Mesenchymal stem cell (in vitro differentiated cells and primary cell): ENCODE data around the gene CSTPP1.

Source experiments
- DNase-seq: peaks from one replicate; pipeline ENCODE4 v3.0.0-alpha.2; 2013
- H2AFZ ChIP-seq: one replicate; pipeline ENCODE4 v1.6.1; 2013; ENCODE audit warnings: low read depth, mild to moderate bottlenecking, control low read depth, inconsistent platforms, low read length, moderate library complexity
- H2AK5ac ChIP-seq: 2 replicates; pipeline ENCODE4 v1.6.1; 2013; ENCODE audit warnings: low read length, moderate library complexity, mild to moderate bottlenecking, inconsistent platforms; ENCODE audit not compliant: severe bottlenecking
- H2BK120ac ChIP-seq: one replicate; pipeline ENCODE4 v1.6.1; 2013; ENCODE audit warnings: low read depth, mild to moderate bottlenecking, inconsistent platforms, low read length, moderate library complexity
- H2BK12ac ChIP-seq, 2 experiments: one replicate each; pipeline ENCODE4 v1.6.1; 2013; ENCODE audit warnings: inconsistent platforms in 2 of 2, low read length in 2 of 2, mild to moderate bottlenecking in 2 of 2, moderate library complexity in 2 of 2, control low read depth in 1 of 2
- H2BK15ac ChIP-seq: one replicate; pipeline ENCODE4 v1.6.1; 2013; ENCODE audit warnings: mild to moderate bottlenecking, low read depth, inconsistent platforms; ENCODE audit not compliant: poor library complexity, severe bottlenecking
- H2BK5ac ChIP-seq: 2 replicates; pipeline ENCODE4 v1.6.1; 2013; ENCODE audit warnings: low read depth, mild to moderate bottlenecking, low read length, control low read depth, inconsistent platforms; ENCODE audit not compliant: poor library complexity, severe bottlenecking
- H3K14ac ChIP-seq, 2 experiments: one replicate each; pipeline ENCODE4 v1.6.1; 2013; ENCODE audit warnings: inconsistent platforms in 2 of 2, low read length in 2 of 2, control low read depth in 1 of 2, mild to moderate bottlenecking in 1 of 2, moderate library complexity in 1 of 2
- H3K18ac ChIP-seq, 2 experiments: one replicate each; pipeline ENCODE4 v1.6.1; 2013; ENCODE audit warnings: inconsistent platforms in 2 of 2, low read length in 2 of 2, control low read depth in 1 of 2, low read depth in 1 of 2, mild to moderate bottlenecking in 1 of 2
- H3K23ac ChIP-seq, 2 experiments: one replicate each; pipeline ENCODE4 v1.6.1; 2013; ENCODE audit warnings: inconsistent platforms in 2 of 2, low read length in 2 of 2, mild to moderate bottlenecking in 2 of 2, moderate library complexity in 2 of 2, control low read depth in 1 of 2
- H3K27ac ChIP-seq: 2 replicates; pipeline ENCODE4 v1.5.1; 2013; ENCODE audit warnings: mild to moderate bottlenecking, moderate library complexity, low read length, control low read depth, inconsistent platforms; ENCODE audit not compliant: poor library complexity, severe bottlenecking
- H3K27me3 ChIP-seq, 2 experiments: 2 replicates each; pipeline versions ENCODE4 v1.6.1 to v1.7.0; 2013; ENCODE audit warnings: low read length in 2 of 2, mild to moderate bottlenecking in 2 of 2, moderate library complexity in 2 of 2, control low read depth in 1 of 2, inconsistent platforms in 1 of 2; ENCODE audit not compliant: control insufficient read depth in 1 of 2, insufficient read depth in 1 of 2
- H3K36me3 ChIP-seq, 2 experiments: 2 replicates each; pipeline versions ENCODE4 v1.6.1 to v1.7.0; 2013; ENCODE audit warnings: low read length in 2 of 2, control low read depth in 1 of 2, inconsistent platforms in 1 of 2, low read depth in 1 of 2, mild to moderate bottlenecking in 1 of 2; ENCODE audit not compliant: insufficient read depth in 2 of 2, control insufficient read depth in 1 of 2
- H3K4ac ChIP-seq, 2 experiments: one replicate each; pipeline ENCODE4 v1.6.1; 2013; ENCODE audit warnings: inconsistent platforms in 2 of 2, low read length in 2 of 2, mild to moderate bottlenecking in 2 of 2, moderate library complexity in 2 of 2, control low read depth in 1 of 2, low read depth in 1 of 2
- H3K4me1 ChIP-seq: 2 replicates; pipeline ENCODE4 v1.6.1; 2013; ENCODE audit warnings: low read depth, low read length, control low read depth; ENCODE audit not compliant: control insufficient read depth, insufficient read depth
- H3K4me2 ChIP-seq: 2 replicates; pipeline ENCODE4 v1.6.1; 2013; ENCODE audit warnings: low read length, mild to moderate bottlenecking, inconsistent platforms; ENCODE audit not compliant: poor library complexity, severe bottlenecking
- H3K4me3 ChIP-seq, 2 experiments: 2 replicates each; pipeline versions ENCODE4 v1.5.1 to v1.7.0; 2013; ENCODE audit warnings: low read length in 2 of 2, mild to moderate bottlenecking in 2 of 2, control low read depth in 1 of 2, low read depth in 1 of 2; ENCODE audit not compliant: insufficient read depth in 1 of 2
- H3K79me1 ChIP-seq: replicated peaks from 2 replicates; pipeline ENCODE4 v1.6.1; 2013; ENCODE audit warnings: mild to moderate bottlenecking, control low read depth, low read length, inconsistent platforms; ENCODE audit not compliant: poor library complexity, severe bottlenecking
- H3K9ac ChIP-seq: 2 replicates; pipeline ENCODE4 v1.7.0; 2013; ENCODE audit warnings: mild to moderate bottlenecking, low read length, moderate library complexity
- H3K9me3 ChIP-seq: 2 replicates; pipeline ENCODE4 v1.7.0; 2013; ENCODE audit warnings: mild to moderate bottlenecking, low read length; ENCODE audit not compliant: control insufficient read depth
- H4K8ac ChIP-seq: one replicate; pipeline ENCODE4 v1.6.1; 2013; ENCODE audit warnings: inconsistent platforms, mild to moderate bottlenecking, low read length, moderate library complexity
- H4K91ac ChIP-seq: one replicate; pipeline ENCODE4 v1.6.1; 2013; ENCODE audit warnings: mild to moderate bottlenecking, low read length, inconsistent platforms
- WGBS: methylation state at CpG from one replicate; pipeline ENCODE4 v1.1.7; 2013; ENCODE audit warnings: mixed read lengths; 5-methylcytosine and 5-hydroxymethylcytosine counted together

CSTPP1 gene

GRCh38 chr11:47028195-47029093 lies 91.9 kb downstream of the CSTPP1 start:
- Histone ChIP-seq H3K79me1 (peaks cover 7% of the 10 kb centered on the region), H3K4me2 (no peak overlapping the region), H3K4ac (no peak overlapping the region), H3K27me3 (no peaks in the 10 kb centered on the region), H2BK12ac (no peak overlapping the region), H2AK5ac (no peak overlapping the region), H3K9ac (peak overlapping the region; percentile 31), H3K36me3 (no peaks in the 10 kb centered on the region), H4K8ac (no peak overlapping the region), H3K4me1 (peaks cover 3% of the 10 kb centered on the region), H2BK15ac (no peak overlapping the region), H3K27ac (no peak overlapping the region), H2AFZ (no peak overlapping the region), H2BK120ac (no peak overlapping the region), H3K23ac (no peak overlapping the region), H2BK5ac (no peak overlapping the region), H4K91ac (no peak overlapping the region), H3K18ac (peak overlapping the region in 1 of 2 experiments; percentile 6), H3K4me3 (no peak overlapping the region), H3K9me3 (no peaks in the 10 kb centered on the region), H3K14ac (no peak overlapping the region)
- DNase-seq: no peak
- WGBS: 97% methylated on average over 7 of the region's 9 CpGs

- DNase-seq: no peak
- H3K4me2 ChIP-seq: no peak overlapping the region
- no peak overlapping the region for H3K4me3 ChIP-seq
- WGBS: 77% methylated on average over 2 of the region's 2 CpGs
- H3K27ac ChIP-seq: no peak overlapping the region
- H2BK120ac ChIP-seq: no peak overlapping the region
- H2AK5ac ChIP-seq: no peak overlapping the region
- H3K23ac ChIP-seq: no peak overlapping the region
- no peaks in the 10 kb centered on the region for H3K9me3 ChIP-seq
- H4K8ac ChIP-seq: no peak overlapping the region
- no peak overlapping the region for H3K14ac ChIP-seq
- H3K9ac ChIP-seq: no peak overlapping the region
- no peak overlapping the region for H2BK5ac ChIP-seq
- no peak overlapping the region for H3K4ac ChIP-seq
- H3K18ac ChIP-seq: peak overlapping the region in 1 of 2 experiments; percentile 17
- no peak overlapping the region for H2BK15ac ChIP-seq
- H2BK12ac ChIP-seq: no peak overlapping the region
- H2AFZ ChIP-seq: no peak overlapping the region
- H4K91ac ChIP-seq: no peak overlapping the region
- H3K27me3 ChIP-seq: no peaks in the 10 kb centered on the region
- peaks cover 3% of the 10 kb centered on the region for H3K4me1 ChIP-seq
- H3K79me1 ChIP-seq: peaks cover 9% of the 10 kb centered on the region
- no peaks in the 10 kb centered on the region for H3K36me3 ChIP-seq
Measured at GRCh38 chr11:47033439-47033838, 96.9 kb downstream of the CSTPP1 start.

GRCh38 chr11:47034091-47034490 lies 97.5 kb downstream of the CSTPP1 start:
- Histone ChIP-seq H3K4me2 (no peak overlapping the region), H3K4me1 (peaks cover 3% of the 10 kb centered on the region), H3K79me1 (peaks cover 9% of the 10 kb centered on the region), H3K9me3 (no peaks in the 10 kb centered on the region), H3K27ac (no peak overlapping the region), H3K36me3 (no peaks in the 10 kb centered on the region), H2AFZ (no peak overlapping the region), H3K27me3 (no peaks in the 10 kb centered on the region), H2BK12ac (no peak overlapping the region), H4K91ac (no peak overlapping the region), H2BK120ac (no peak overlapping the region), H2BK5ac (no peak overlapping the region), H3K4ac (no peak overlapping the region), H3K9ac (no peak overlapping the region), H2AK5ac (no peak overlapping the region), H2BK15ac (no peak overlapping the region), H3K18ac (no peak overlapping the region), H4K8ac (no peak overlapping the region), H3K23ac (no peak overlapping the region), H3K4me3 (no peak overlapping the region), H3K14ac (no peak overlapping the region)
- DNase-seq: no peak

DNA sequence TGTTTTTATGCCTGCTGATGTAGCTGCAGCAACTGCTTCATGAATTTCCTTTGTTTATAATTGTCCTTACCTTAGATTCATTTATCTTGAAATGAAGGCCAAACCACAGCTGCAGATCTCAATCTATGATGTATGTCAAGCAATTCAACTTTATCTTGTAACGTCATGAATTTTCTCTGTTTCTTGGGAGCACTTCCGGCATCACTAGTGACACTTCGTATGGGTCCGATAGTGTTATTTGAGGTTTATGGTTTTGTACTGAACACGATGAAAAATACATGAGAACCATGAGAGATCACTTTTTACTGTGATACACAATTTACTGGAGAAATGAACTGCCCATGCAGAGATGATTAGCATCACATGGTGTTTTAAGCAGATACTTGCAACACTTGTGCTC lies 98.5 kb downstream of the CSTPP1 start:
- H4K8ac ChIP-seq: no peak overlapping the region
- no peak overlapping the region for H3K4ac ChIP-seq
- H2AK5ac ChIP-seq: no peak overlapping the region
- H3K79me1 ChIP-seq: peaks cover 9% of the 10 kb centered on the region
- H4K91ac ChIP-seq: no peak overlapping the region
- H3K18ac ChIP-seq: no peak overlapping the region
- H3K27ac ChIP-seq: no peak overlapping the region
- 77% methylated on average over 5 of the region's 5 CpGs for WGBS
- no peak overlapping the region for H2BK12ac ChIP-seq
- H2BK5ac ChIP-seq: no peak overlapping the region
- peaks cover 3% of the 10 kb centered on the region for H3K4me1 ChIP-seq
- H2BK120ac ChIP-seq: no peak overlapping the region
- H3K23ac ChIP-seq: no peak overlapping the region
- no peak overlapping the region for H3K4me2 ChIP-seq
- H3K9ac ChIP-seq: no peak overlapping the region
- H3K14ac ChIP-seq: no peak overlapping the region
- H3K36me3 ChIP-seq: no peaks in the 10 kb centered on the region
- no peak overlapping the region for H2AFZ ChIP-seq
- no peaks in the 10 kb centered on the region for H3K27me3 ChIP-seq
- H3K4me3 ChIP-seq: no peak overlapping the region
- no peak overlapping the region for H2BK15ac ChIP-seq
- H3K9me3 ChIP-seq: no peaks in the 10 kb centered on the region
- DNase-seq: peak; percentile 21
